Measurements from ENCODE around the gene STEAP3. TPM values are rescaled to one million over a fixed set of nuclear protein-coding genes. Genes with fewer than 3 reads are reported as not detected.

Gene STEAP3
- total and polyA plus RNA-seq, 12 donors: 5.0 to 18.2 (median 7.4) TPM

GRCh38 chr2:119283873-119284331, 60.3 kb downstream of the STEAP3 start:
- peaks cover 0 to 28% (median 3%) of the 10 kb centered on the region in 9 donors for H3K4me1 ChIP-seq
- no peaks in the 10 kb centered on the region for H3K9me3 ChIP-seq
- intact Hi-C loops (cut with DNase I): loop anchor here in 3 of 10 donors (10.0 kb wide), 3 partner anchors 59 to 399 kb away; partner anchors contain the start of gene STEAP3 (in 1 of the 3)
- no peak overlapping the region for H3K4me3 ChIP-seq
- WGBS, 2 donors: 59 to 72% methylated on average over 10 of the region's 10 CpGs
- DNase-seq: peak; percentile 46 to 60
- peaks cover 0 to 8% (median 0%) of the 10 kb centered on the region in 9 donors for H3K36me3 ChIP-seq
- ATAC-seq: peak; percentile 77 to 91 (median 84)
- peak overlapping the region in 6 of 10 donors; percentile 9 to 80 (median 23) for H3K27ac ChIP-seq
- no peak for TF ChIP-seq CTCF (IDR thresholded peaks at IDR 0.05)
- H3K27me3 ChIP-seq: no peaks in the 10 kb centered on the region

- WGBS, 2 donors: 79 to 87% methylated on average over 8 of the region's 8 CpGs
- intact Hi-C loops (cut with DNase I): loop anchor here in 4 of 10 donors (5.0 to 10.0 kb wide), 4 partner anchors 62 to 402 kb away; partner anchors contain the start of gene STEAP3 (in 1 of the 4)
- Histone ChIP-seq H3K4me3 (no peak overlapping the region), H3K4me1 (peaks cover 0 to 28% (median 3%) of the 10 kb centered on the region in 9 donors), H3K27me3 (no peaks in the 10 kb centered on the region), H3K9me3 (no peaks in the 10 kb centered on the region), H3K27ac (no peak overlapping the region), H3K36me3 (peaks cover 0 to 8% (median 0%) of the 10 kb centered on the region in 9 donors)
- no peak for TF ChIP-seq CTCF (IDR thresholded peaks at IDR 0.05)
- ATAC-seq (no peak), DNase-seq (no peak)
These were observed 63.0 kb downstream of the STEAP3 start for GRCh38 chr2:119286661-119287060.

- no peak overlapping the region for H3K27ac ChIP-seq
These were observed 64.9 kb downstream of the STEAP3 start for GRCh38 chr2:119288576-119288975.

GRCh38 chr2:119289093-119289492, 65.5 kb downstream of the STEAP3 start:
- intact Hi-C loops (cut with DNase I): loop anchor here in 5 of 10 donors (2.0 to 10.0 kb wide), 5 partner anchors 64 to 404 kb away; partner anchors contain the start of gene STEAP3 (in 1 of the 5)
- Histone ChIP-seq H3K4me3 (no peak overlapping the region), H3K27me3 (no peaks in the 10 kb centered on the region), H3K9me3 (no peaks in the 10 kb centered on the region), H3K4me1 (peaks cover 0 to 18% (median 5%) of the 10 kb centered on the region in 9 donors), H3K27ac (no peak overlapping the region), H3K36me3 (peaks cover 0 to 8% (median 0%) of the 10 kb centered on the region in 9 donors)
- DNase-seq (no peak), ATAC-seq (peak in 2 of 8 donors; percentile 40 to 75)
- TF ChIP-seq CTCF (IDR thresholded peaks at IDR 0.05): no peak
- WGBS, 2 donors: 65 to 80% methylated on average over 11 of the region's 11 CpGs

More at GRCh38 chr2:119288576-119288975, 64.9 kb downstream of the STEAP3 start:
- H3K4me1 ChIP-seq: peaks cover 0 to 18% (median 4%) of the 10 kb centered on the region in 9 donors
- DNase-seq: no peak
- intact Hi-C loops (cut with DNase I): loop anchor here in 5 of 10 donors (2.0 to 10.0 kb wide), 5 partner anchors 64 to 404 kb away; partner anchors contain the start of gene STEAP3 (in 1 of the 5)
- H3K36me3 ChIP-seq: peaks cover 0 to 8% (median 0%) of the 10 kb centered on the region in 9 donors
- no peaks in the 10 kb centered on the region for H3K9me3 ChIP-seq
- WGBS, 2 donors: 94% methylated on average over 6 of the region's 6 CpGs
- H3K27me3 ChIP-seq: no peaks in the 10 kb centered on the region
- H3K4me3 ChIP-seq: no peak overlapping the region
- no peak for TF ChIP-seq CTCF (IDR thresholded peaks at IDR 0.05)
- no peak for ATAC-seq
